GM23338 (cell line): ENCODE results near the gene CPSF2. TPM values are rescaled to one million over a fixed set of nuclear protein-coding genes. Genes with fewer than 3 reads are reported as not detected.

Experiments used
- ATAC-seq: fragments of 200-7000 bp; cut with Tn5 transposase; 3 replicates; pipeline ENCODE4 v1.9.1; 2020
- DNase-seq: peaks from one replicate; pipeline ENCODE4 v3.0.0-alpha.2; 2015; ENCODE audit warnings: low spot score
- H2AFZ ChIP-seq: fragments of 200-600 bp; sonication (generic); 2 replicates; pipeline ENCODE4 v1.8.0; 2016; ENCODE audit warnings: antibody characterized with exemption, mild to moderate bottlenecking, moderate library complexity
- H3F3A ChIP-seq: fragments of 200-600 bp; sonication (generic); replicated peaks from 2 replicates; pipeline ENCODE4 v1.8.0; 2017; ENCODE audit warnings: antibody characterized with exemption, mixed run types, low read depth
- H3K27ac ChIP-seq: fragments of 200-600 bp; sonication (generic); 2 replicates; pipeline ENCODE4 v1.6.1; 2016; ENCODE audit warnings: low read depth
- H3K27me3 ChIP-seq: fragments of 200-600 bp; sonication (generic); 2 replicates; pipeline ENCODE4 v1.8.0; 2016; ENCODE audit warnings: mild to moderate bottlenecking, mixed run types, moderate library complexity; ENCODE audit not compliant: insufficient read depth
- H3K36me3 ChIP-seq: fragments of 200-600 bp; sonication (generic); 2 replicates; pipeline ENCODE4 v1.8.0; 2016; ENCODE audit warnings: mild to moderate bottlenecking; ENCODE audit not compliant: insufficient read depth
- H3K4me1 ChIP-seq: fragments of 200-600 bp; sonication (generic); 2 replicates; pipeline ENCODE4 v1.8.0; 2016; ENCODE audit warnings: mild to moderate bottlenecking, moderate library complexity; ENCODE audit not compliant: insufficient read depth
- H3K4me2 ChIP-seq: fragments of 200-600 bp; sonication (generic); 2 replicates; pipeline ENCODE4 v1.7.1; 2017; ENCODE audit warnings: mixed run types
- H3K4me3 ChIP-seq: fragments of 200-600 bp; sonication (generic); 2 replicates; pipeline ENCODE4 v1.6.1; 2016; ENCODE audit warnings: mixed run types
- H3K79me2 ChIP-seq: fragments of 200-600 bp; sonication (generic); replicated peaks from 2 replicates; pipeline ENCODE4 v1.8.0; 2017; ENCODE audit warnings: mild to moderate bottlenecking; ENCODE audit not compliant: insufficient read depth
- H3K9me2 ChIP-seq: fragments of 200-600 bp; sonication (generic); 2 replicates; pipeline ENCODE4 v1.8.0; 2017; ENCODE audit not compliant: insufficient read depth
- H4K20me1 ChIP-seq: fragments of 200-600 bp; sonication (generic); replicated peaks from 2 replicates; pipeline ENCODE4 v1.8.0; 2017; ENCODE audit warnings: mild to moderate bottlenecking; ENCODE audit not compliant: insufficient read depth
- H3K27ac Mint-ChIP-seq: 2 replicates; pipeline ENCODE4 v1.8.0; 2020; ENCODE audit warnings: inconsistent platforms, mild to moderate bottlenecking, moderate library complexity, mixed read lengths
- H3K27me3 Mint-ChIP-seq: 3 replicates; pipeline ENCODE4 v1.8.0; 2022; ENCODE audit warnings: low read depth, mild to moderate bottlenecking, moderate library complexity, mixed read lengths, inconsistent platforms; ENCODE audit not compliant: insufficient read depth, poor library complexity
- H3K36me3 Mint-ChIP-seq: 3 replicates; pipeline ENCODE4 v1.8.0; 2021; ENCODE audit warnings: low read depth, mild to moderate bottlenecking, inconsistent platforms, moderate library complexity, mixed read lengths
- H3K4me1 Mint-ChIP-seq: 3 replicates; pipeline ENCODE4 v1.8.0; 2020; ENCODE audit warnings: mild to moderate bottlenecking, inconsistent platforms, mixed read lengths
- H3K4me3 Mint-ChIP-seq: 3 replicates; pipeline ENCODE4 v1.8.0; 2021; ENCODE audit warnings: moderate library complexity, mild to moderate bottlenecking, inconsistent platforms, mixed read lengths
- H3K9me3 Mint-ChIP-seq: 3 replicates; pipeline ENCODE4 v1.8.0; 2020; ENCODE audit warnings: moderate library complexity, mild to moderate bottlenecking, inconsistent platforms, mixed read lengths
- CREB1 ChIP-seq: fragments of 250-450 bp; sonication (Bioruptor Pico); IDR thresholded peaks from 2 replicates; pipeline ENCODE4 v1.5.0; 2020; ENCODE audit warnings: low read depth, mild to moderate bottlenecking, moderate library complexity
- CTCF ChIP-seq, 2 experiments: fragments of 200-600 bp in 1 of 2; sonication (generic) in 1 of 2; conservative IDR thresholded peaks; 2 replicates each; pipeline versions ENCODE4 v1.5.1 to v1.6.1; 2016 to 2017; ENCODE audit warnings: antibody characterized with exemption in 2 of 2, low read depth in 2 of 2, mild to moderate bottlenecking in 2 of 2, moderate library complexity in 1 of 2
- ETS1 ChIP-seq: IDR thresholded peaks from 2 replicates; pipeline ENCODE4 v1.6.1; 2016; ENCODE audit warnings: antibody characterized with exemption
- EZH2 ChIP-seq: fragments of 200-600 bp; sonication (generic); IDR thresholded peaks from one replicate; pipeline ENCODE4 v1.8.0; 2017; ENCODE audit warnings: antibody characterized with exemption, mild to moderate bottlenecking, low read depth; ENCODE audit not compliant: unreplicated experiment
- EZH2phosphoT487 ChIP-seq: fragments of 200-600 bp; sonication (generic); IDR thresholded peaks from one replicate; pipeline ENCODE4 v1.8.1; 2018; ENCODE audit warnings: antibody characterized with exemption; ENCODE audit not compliant: unreplicated experiment
- JUNB ChIP-seq: IDR thresholded peaks from one replicate; pipeline ENCODE4 v1.6.1; 2016; ENCODE audit warnings: antibody characterized with exemption; ENCODE audit not compliant: unreplicated experiment
- NANOG ChIP-seq: IDR thresholded peaks from 2 replicates; pipeline ENCODE4 v1.6.1; 2016; ENCODE audit warnings: antibody characterized with exemption, borderline replicate concordance
- POLR2AphosphoS5 ChIP-seq: IDR thresholded peaks from 2 replicates; pipeline ENCODE4 v1.6.1; 2016; ENCODE audit warnings: antibody characterized with exemption, low read depth
- STAT1 ChIP-seq: IDR thresholded peaks from one replicate; pipeline ENCODE4 v1.6.1; 2016; ENCODE audit warnings: antibody characterized with exemption; ENCODE audit not compliant: unreplicated experiment
- ZNF114 ChIP-seq: fragments of 250-450 bp; sonication (Bioruptor Pico); IDR thresholded peaks from 2 replicates; pipeline ENCODE4 v1.5.0; 2020; ENCODE audit warnings: mild to moderate bottlenecking, moderate library complexity
- ZNF331 ChIP-seq: fragments of 250-450 bp; sonication (Bioruptor Pico); IDR thresholded peaks from 2 replicates; pipeline ENCODE4 v1.5.0; 2020; ENCODE audit warnings: low read depth, mild to moderate bottlenecking, moderate library complexity
- polyA plus RNA-seq: library from polyadenylated mRNA; unstranded; fragments of >200 nt; fragmentation: Nextera tagmentation; extraction: Ambion mirVana; gene quantifications from 2 replicates; pipeline ENCODE4 v1.2.1, GENCODE V29; 2016
- total RNA-seq: library from RNA; depleted of rRNA; stranded (reverse); fragments of >200 nt; shearing (Covaris generic); gene quantifications from 2 replicates; pipeline ENCODE4 v1.2.3, GENCODE V29; 2014
- TF ChIP-seq, protein P1 (sequence below): IDR thresholded peaks from one replicate; pipeline ENCODE4 v1.6.1; 2018; ENCODE audit warnings: antibody characterized with exemption; ENCODE audit not compliant: unreplicated experiment
- TF ChIP-seq, protein P2 (sequence below): fragments of 250-450 bp; sonication (Bioruptor Pico); IDR thresholded peaks from 2 replicates; pipeline ENCODE4 v1.5.0; 2020; ENCODE audit warnings: mild to moderate bottlenecking, moderate library complexity

Gene CPSF2
- total and polyA plus RNA-seq, 2 experiments from 2014 or later: 54.2 to 112 TPM

DNA sequence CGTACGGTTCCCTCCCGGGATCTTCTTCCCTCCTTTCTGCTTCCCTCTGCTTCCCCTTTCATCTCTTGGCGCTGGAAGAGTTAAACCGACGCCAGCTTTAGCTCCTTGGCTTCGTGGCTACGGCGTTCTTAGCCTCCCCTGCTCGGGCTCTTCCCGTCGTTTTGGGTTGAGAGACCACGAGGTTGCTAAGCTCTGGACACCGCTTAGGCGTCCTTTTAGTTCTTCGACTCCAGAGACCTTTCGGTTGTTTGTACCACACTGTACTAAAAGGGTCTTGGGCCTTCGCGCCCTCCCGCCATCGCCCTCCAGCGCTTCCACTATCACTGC lies 545 bp downstream of the CPSF2 start:
- peak overlapping the region; percentile 98; the same call in 1 of the 2 replicates for H2AFZ ChIP-seq
- no peaks in the 10 kb centered on the region for H3F3A ChIP-seq
- H3K36me3 Mint-ChIP-seq: peaks cover 57% of the 10 kb centered on the region
- peaks cover 62% of the 10 kb centered on the region for H3K79me2 ChIP-seq
- peak overlapping the region; percentile 100 for H3K27ac Mint-ChIP-seq
- H3K9me2 ChIP-seq: no peaks in the 10 kb centered on the region
- DNase-seq (peak; percentile 52), ATAC-seq (peak; percentile 41)
- peaks cover 14% of the 10 kb centered on the region; the same call in 2 of the 3 replicates for H3K4me1 Mint-ChIP-seq
- H3K27me3 ChIP-seq: no peaks in the 10 kb centered on the region
- no peaks in the 10 kb centered on the region for H3K9me3 Mint-ChIP-seq
- H3K4me3 Mint-ChIP-seq: peak overlapping the region; percentile 95
- no peak for TF ChIP-seq ETS1
- TF ChIP-seq JUNB: no peak
- TF ChIP-seq CREB1: no peak
- TF ChIP-seq, protein P1, sequence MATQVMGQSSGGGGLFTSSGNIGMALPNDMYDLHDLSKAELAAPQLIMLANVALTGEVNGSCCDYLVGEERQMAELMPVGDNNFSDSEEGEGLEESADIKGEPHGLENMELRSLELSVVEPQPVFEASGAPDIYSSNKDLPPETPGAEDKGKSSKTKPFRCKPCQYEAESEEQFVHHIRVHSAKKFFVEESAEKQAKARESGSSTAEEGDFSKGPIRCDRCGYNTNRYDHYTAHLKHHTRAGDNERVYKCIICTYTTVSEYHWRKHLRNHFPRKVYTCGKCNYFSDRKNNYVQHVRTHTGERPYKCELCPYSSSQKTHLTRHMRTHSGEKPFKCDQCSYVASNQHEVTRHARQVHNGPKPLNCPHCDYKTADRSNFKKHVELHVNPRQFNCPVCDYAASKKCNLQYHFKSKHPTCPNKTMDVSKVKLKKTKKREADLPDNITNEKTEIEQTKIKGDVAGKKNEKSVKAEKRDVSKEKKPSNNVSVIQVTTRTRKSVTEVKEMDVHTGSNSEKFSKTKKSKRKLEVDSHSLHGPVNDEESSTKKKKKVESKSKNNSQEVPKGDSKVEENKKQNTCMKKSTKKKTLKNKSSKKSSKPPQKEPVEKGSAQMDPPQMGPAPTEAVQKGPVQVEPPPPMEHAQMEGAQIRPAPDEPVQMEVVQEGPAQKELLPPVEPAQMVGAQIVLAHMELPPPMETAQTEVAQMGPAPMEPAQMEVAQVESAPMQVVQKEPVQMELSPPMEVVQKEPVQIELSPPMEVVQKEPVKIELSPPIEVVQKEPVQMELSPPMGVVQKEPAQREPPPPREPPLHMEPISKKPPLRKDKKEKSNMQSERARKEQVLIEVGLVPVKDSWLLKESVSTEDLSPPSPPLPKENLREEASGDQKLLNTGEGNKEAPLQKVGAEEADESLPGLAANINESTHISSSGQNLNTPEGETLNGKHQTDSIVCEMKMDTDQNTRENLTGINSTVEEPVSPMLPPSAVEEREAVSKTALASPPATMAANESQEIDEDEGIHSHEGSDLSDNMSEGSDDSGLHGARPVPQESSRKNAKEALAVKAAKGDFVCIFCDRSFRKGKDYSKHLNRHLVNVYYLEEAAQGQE: no peak
- TF ChIP-seq NANOG: no peak
- TF ChIP-seq ZNF114 (CRISPR knock-in tag): no peak
- TF ChIP-seq ZNF331: no peak
- no peak for TF ChIP-seq POLR2AphosphoS5
- no peak for TF ChIP-seq EZH2
- TF ChIP-seq, protein P2, sequence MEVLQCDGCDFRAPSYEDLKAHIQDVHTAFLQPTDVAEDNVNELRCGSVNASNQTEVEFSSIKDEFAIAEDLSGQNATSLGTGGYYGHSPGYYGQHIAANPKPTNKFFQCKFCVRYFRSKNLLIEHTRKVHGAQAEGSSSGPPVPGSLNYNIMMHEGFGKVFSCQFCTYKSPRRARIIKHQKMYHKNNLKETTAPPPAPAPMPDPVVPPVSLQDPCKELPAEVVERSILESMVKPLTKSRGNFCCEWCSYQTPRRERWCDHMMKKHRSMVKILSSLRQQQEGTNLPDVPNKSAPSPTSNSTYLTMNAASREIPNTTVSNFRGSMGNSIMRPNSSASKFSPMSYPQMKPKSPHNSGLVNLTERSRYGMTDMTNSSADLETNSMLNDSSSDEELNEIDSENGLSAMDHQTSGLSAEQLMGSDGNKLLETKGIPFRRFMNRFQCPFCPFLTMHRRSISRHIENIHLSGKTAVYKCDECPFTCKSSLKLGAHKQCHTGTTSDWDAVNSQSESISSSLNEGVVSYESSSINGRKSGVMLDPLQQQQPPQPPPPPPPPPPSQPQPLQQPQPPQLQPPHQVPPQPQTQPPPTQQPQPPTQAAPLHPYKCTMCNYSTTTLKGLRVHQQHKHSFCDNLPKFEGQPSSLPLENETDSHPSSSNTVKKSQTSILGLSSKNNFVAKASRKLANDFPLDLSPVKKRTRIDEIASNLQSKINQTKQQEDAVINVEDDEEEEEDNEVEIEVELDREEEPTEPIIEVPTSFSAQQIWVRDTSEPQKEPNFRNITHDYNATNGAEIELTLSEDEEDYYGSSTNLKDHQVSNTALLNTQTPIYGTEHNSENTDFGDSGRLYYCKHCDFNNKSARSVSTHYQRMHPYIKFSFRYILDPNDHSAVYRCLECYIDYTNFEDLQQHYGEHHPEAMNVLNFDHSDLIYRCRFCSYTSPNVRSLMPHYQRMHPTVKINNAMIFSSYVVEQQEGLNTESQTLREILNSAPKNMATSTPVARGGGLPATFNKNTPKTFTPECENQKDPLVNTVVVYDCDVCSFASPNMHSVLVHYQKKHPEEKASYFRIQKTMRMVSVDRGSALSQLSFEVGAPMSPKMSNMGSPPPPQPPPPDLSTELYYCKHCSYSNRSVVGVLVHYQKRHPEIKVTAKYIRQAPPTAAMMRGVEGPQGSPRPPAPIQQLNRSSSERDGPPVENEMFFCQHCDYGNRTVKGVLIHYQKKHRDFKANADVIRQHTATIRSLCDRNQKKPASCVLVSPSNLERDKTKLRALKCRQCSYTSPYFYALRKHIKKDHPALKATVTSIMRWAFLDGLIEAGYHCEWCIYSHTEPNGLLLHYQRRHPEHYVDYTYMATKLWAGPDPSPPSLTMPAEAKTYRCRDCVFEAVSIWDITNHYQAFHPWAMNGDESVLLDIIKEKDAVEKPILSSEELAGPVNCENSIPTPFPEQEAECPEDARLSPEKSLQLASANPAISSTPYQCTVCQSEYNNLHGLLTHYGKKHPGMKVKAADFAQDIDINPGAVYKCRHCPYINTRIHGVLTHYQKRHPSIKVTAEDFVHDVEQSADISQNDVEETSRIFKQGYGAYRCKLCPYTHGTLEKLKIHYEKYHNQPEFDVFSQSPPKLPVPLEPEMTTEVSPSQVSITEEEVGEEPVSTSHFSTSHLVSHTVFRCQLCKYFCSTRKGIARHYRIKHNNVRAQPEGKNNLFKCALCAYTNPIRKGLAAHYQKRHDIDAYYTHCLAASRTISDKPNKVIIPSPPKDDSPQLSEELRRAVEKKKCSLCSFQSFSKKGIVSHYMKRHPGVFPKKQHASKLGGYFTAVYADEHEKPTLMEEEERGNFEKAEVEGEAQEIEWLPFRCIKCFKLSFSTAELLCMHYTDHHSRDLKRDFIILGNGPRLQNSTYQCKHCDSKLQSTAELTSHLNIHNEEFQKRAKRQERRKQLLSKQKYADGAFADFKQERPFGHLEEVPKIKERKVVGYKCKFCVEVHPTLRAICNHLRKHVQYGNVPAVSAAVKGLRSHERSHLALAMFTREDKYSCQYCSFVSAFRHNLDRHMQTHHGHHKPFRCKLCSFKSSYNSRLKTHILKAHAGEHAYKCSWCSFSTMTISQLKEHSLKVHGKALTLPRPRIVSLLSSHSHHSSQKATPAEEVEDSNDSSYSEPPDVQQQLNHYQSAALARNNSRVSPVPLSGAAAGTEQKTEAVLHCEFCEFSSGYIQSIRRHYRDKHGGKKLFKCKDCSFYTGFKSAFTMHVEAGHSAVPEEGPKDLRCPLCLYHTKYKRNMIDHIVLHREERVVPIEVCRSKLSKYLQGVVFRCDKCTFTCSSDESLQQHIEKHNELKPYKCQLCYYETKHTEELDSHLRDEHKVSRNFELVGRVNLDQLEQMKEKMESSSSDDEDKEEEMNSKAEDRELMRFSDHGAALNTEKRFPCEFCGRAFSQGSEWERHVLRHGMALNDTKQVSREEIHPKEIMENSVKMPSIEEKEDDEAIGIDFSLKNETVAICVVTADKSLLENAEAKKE (CRISPR knock-in tag): no peak
- no peak for TF ChIP-seq CTCF (conservative IDR thresholded peaks at IDR 0.05; ENCODE audit: low read depth in 2 of 2)
- TF ChIP-seq STAT1: no peak
- TF ChIP-seq EZH2phosphoT487: no peak
- H3K27me3 Mint-ChIP-seq: peaks cover 15% of the 10 kb centered on the region
- H4K20me1 ChIP-seq: peaks cover 12% of the 10 kb centered on the region; the same call in 1 of the 2 replicates
- H3K4me2 ChIP-seq: peak overlapping the region; percentile 89
- H3K4me3 ChIP-seq: peak overlapping the region; percentile 99
- peaks cover 21% of the 10 kb centered on the region for H3K4me1 ChIP-seq
- H3K36me3 ChIP-seq: peaks cover 24% of the 10 kb centered on the region
- peak overlapping the region; percentile 99 for H3K27ac ChIP-seq
